Fibroblast of skin of scalp (primary cell): ENCODE results near the gene UBASH3A.

Source experiments
- DNase-seq: peaks from one replicate; pipeline ENCODE4 v3.0.0-alpha.2; 2013

Gene UBASH3A

GRCh38 chr21:42432695-42433094 lies 29.0 kb downstream of the UBASH3A start:
- DNase-seq = no peak

- no peak for DNase-seq
These were observed 30.3 kb downstream of the UBASH3A start for GRCh38 chr21:42433946-42434551.

DNA sequence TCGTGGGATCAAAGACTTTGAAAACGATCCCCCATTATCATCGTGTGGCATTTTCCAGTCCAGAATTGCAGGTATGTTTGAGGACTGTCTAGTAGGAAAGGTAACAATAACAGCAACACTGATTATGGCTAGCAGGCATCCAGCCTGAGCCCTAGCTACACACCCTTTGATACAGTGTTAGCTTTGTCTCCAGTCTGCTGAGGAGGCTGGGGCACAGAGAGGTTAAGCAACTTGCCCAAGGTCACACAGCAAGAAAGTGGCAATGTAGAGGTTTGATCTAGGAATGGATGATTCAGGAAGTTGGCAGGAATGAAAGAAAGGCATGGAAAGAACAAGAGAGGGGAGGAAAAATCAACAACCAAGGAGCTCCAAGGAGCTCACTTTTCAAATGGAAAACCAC lies 31.2 kb downstream of the UBASH3A start:
- no peak for DNase-seq

DNA sequence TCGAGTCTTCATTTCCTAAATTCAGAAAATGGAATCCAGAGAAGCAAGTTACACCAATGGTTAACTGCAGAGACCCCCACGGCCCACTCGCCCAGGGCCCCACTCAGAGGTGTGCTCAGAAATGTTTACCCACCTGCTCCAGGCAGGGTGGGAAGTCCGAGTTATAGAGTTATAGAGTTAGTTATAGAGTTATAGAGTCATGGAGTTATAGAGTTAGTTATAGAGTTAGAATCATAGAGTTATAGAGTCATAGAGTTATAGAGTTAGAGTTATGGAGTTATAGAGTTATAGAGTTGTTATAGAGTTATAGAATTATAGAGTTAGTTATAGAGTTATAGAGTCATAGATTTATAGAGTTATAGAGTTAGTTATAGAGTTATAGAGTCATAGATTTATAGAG lies 31.7 kb downstream of the UBASH3A start:
- DNase-seq = no peak

DNA sequence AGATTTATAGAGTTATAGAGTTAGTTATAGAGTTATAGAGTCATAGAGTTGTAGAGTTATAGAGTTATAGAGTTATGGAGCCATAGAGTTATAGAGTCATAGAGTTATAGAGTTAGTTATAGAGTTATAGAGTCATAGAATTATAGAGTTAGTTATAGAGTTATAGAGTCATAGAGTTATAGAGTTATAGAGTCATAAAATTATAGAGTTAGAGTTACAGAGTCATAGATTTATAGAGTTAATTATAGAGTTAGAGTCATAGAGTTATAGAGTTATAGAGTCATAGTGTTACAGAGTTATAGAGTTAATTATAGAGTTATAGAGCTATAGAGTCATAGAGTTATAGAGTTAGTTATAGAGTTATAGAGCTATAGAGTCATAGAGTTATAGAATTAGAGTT lies 32.1 kb downstream of the UBASH3A start:
- DNase-seq = no peak

DNA sequence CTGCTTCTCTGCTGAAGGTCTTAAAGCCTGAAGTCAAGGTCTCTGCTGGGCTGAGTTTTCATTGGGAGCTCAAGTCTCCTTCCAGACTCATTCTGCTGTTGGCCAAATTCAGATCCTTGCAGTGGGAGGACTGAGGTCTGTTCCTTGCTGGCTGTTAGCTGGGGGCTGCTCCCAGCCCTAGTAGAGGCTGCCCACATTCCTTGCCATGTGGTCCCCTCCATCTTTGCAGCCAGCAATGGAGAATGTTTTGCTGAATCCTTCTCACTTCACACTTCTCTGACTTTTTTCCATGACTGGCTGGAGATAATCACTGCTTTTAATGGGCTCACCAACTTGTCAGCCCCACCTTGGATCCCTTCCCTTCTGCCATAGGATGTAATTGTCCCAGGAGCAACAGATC lies 33.2 kb downstream of the UBASH3A start:
- no peak for DNase-seq

- peak; percentile 8 for DNase-seq
These were observed 34.1 kb downstream of the UBASH3A start for GRCh38 chr21:42437786-42438185.

GRCh38 chr21:42438316-42439205 lies 34.9 kb downstream of the UBASH3A start:
- no peak for DNase-seq

GRCh38 chr21:42439284-42440186 lies 35.8 kb downstream of the UBASH3A start:
- no peak for DNase-seq

DNA sequence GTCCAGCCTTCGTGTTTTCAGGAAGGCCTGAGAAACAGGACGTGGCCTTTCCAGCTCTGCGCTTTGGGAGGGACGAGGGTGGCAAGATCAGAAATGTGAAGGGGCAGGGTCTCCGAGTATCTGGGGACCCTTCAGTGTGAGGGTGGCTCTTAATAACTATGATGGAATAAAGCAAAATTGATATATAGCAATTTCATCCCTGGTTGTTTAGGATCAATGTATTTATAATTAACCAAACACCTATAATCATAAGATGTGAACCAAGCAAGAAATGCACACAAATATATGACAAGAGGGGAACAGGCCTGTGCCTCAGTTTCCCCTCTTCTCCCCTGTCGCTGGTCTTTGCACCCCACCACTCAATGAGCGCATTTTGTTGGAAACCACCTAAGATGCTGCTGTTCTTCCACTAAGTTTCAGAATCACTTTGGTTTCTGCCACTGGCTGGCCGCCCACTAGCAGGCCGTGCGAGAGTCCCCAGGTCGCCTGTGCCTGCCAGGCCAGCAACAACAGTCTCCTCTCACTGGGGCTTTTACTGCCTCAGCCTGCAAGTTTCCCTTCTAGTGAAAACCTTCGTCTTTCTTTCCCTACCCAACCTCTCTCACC lies 36.6 kb downstream of the UBASH3A start:
- DNase-seq = no peak

- no peak for DNase-seq
These were observed 38.3 kb downstream of the UBASH3A start for GRCh38 chr21:42441963-42442362.

- DNase-seq = no peak
These were observed 39.6 kb downstream of the UBASH3A start for GRCh38 chr21:42443181-42443785.

GRCh38 chr21:42443876-42444744 lies 40.4 kb downstream of the UBASH3A start:
- no peak for DNase-seq

- no peak for DNase-seq
These were observed 41.0 kb downstream of the UBASH3A start for GRCh38 chr21:42444745-42445059.

GRCh38 chr21:42445311-42445710 lies 41.6 kb downstream of the UBASH3A start:
- DNase-seq = no peak

DNA sequence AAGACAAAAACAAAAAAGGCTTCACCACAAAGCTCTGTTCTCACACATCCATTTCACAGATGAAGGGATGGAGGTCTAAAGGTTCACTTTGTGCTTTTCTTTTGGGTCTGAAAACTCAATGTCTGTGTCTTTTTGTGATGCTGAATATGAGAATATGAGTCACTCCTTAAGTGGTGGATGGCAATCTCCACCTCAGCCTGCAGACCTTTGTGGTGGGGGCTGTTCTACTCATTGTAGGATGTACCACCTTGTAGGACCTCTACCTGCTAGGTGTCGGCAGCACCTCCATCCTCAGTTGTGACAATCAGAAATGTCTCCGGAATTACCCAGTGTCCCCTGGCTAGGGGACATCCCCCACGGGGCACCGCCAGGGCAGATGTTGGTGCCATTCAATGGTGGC lies 42.8 kb downstream of the UBASH3A start:
- DNase-seq = no peak

- DNase-seq = no peak
These were observed 43.5 kb downstream of the UBASH3A start for GRCh38 chr21:42447182-42447581.

GRCh38 chr21:42447732-42448131 lies 44.0 kb downstream of the UBASH3A start:
- no peak for DNase-seq

- no peak for DNase-seq
These were observed 45.0 kb downstream of the UBASH3A start for GRCh38 chr21:42448686-42449085.

- no peak for DNase-seq
These were observed 48.2 kb downstream of the UBASH3A start for GRCh38 chr21:42451941-42452340.
